ENCODE data around the gene DYNLT5. TPM values are rescaled to one million over a fixed set of nuclear protein-coding genes. Genes with fewer than 3 reads are reported as not detected.

The DYNLT5 gene
- total RNA-seq, 3 donors from 2014 or later (not counting 1 experiment from before 2014, with no cell fraction given) = 0.35 TPM; not detected in 2

DNA sequence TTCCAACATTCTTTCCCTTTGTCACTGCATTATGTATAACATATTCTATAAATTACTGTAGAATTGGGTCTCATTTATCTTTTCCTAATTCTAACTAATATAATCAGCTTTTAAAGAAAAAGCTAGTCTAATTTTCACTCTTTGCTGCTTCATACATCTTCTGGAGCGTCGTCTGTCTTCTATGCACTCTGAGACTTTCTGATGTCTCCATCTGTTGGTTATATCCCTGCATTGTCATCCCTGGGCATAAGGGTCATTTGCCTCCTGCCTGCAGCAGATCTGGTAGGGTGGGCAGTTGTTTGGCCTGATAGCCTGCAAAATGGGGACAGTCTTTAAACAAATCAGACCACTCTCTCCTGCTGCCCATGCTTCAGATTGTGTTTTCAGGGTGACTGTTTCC, 40.8 kb upstream of the DYNLT5 start:
- TF ChIP-seq CTCF (IDR thresholded peaks at IDR 0.05) = no peak
- 31% methylated on average over 2 of the region's 2 CpGs for WGBS (ENCODE audit: insufficient coverage)
- peaks cover 8 to 10% of the 10 kb centered on the region in 2 donors for H3K27me3 Mint-ChIP-seq (ENCODE audit: low read depth in 2 of 2)
- H3K9me3 Mint-ChIP-seq = no peaks in the 10 kb centered on the region
- ATAC-seq (no peak), DNase-seq (no peak)
- Histone ChIP-seq H3K4me3 (ENCODE audit: low read length) (no peak overlapping the region), H3K27ac (ENCODE audit: low read length) (no peak overlapping the region), H3K27me3 (ENCODE audit: control insufficient read depth, insufficient read depth, low read length) (peaks cover 3% of the 10 kb centered on the region), H3K4me1 (ENCODE audit: control insufficient read depth, insufficient read depth, low read length) (no peaks in the 10 kb centered on the region), H3K36me3 (ENCODE audit: control insufficient read depth, insufficient read depth, low read length) (no peaks in the 10 kb centered on the region), H3K9me3 (ENCODE audit: control insufficient read depth, insufficient read depth, low read length) (no peaks in the 10 kb centered on the region)
- H3K36me3 Mint-ChIP-seq = no peaks in the 10 kb centered on the region
- intact Hi-C loops (cut with micrococcal nuclease) = no loop called here
- no peaks in the 10 kb centered on the region for H3K4me1 Mint-ChIP-seq
- H3K27ac Mint-ChIP-seq = no peak overlapping the region
- H3K4me3 Mint-ChIP-seq = no peak overlapping the region

- H3K27ac Mint-ChIP-seq = no peak overlapping the region
- ATAC-seq (no peak), DNase-seq (no peak)
- no peaks in the 10 kb centered on the region for H3K9me3 ChIP-seq (ENCODE audit: control insufficient read depth, insufficient read depth, low read length)
- no peak overlapping the region for H3K4me3 Mint-ChIP-seq
- H3K4me1 Mint-ChIP-seq = peaks cover 0 to 6% of the 10 kb centered on the region in 2 donors
- no peaks in the 10 kb centered on the region for H3K4me1 ChIP-seq (ENCODE audit: control insufficient read depth, insufficient read depth, low read length)
- no peak overlapping the region for H3K27ac ChIP-seq (ENCODE audit: low read length)
- no peaks in the 10 kb centered on the region for H3K36me3 ChIP-seq (ENCODE audit: control insufficient read depth, insufficient read depth, low read length)
- peaks cover 8 to 13% of the 10 kb centered on the region in 2 donors for H3K27me3 Mint-ChIP-seq (ENCODE audit: low read depth in 2 of 2)
- TF ChIP-seq CTCF (IDR thresholded peaks at IDR 0.05) = no peak
- H3K36me3 Mint-ChIP-seq = no peaks in the 10 kb centered on the region
- H3K9me3 Mint-ChIP-seq = peaks cover 0 to 3% of the 10 kb centered on the region in 2 donors
- H3K27me3 ChIP-seq (ENCODE audit: control insufficient read depth, insufficient read depth, low read length) = no peaks in the 10 kb centered on the region
- WGBS (ENCODE audit: insufficient coverage) = 80% methylated on average over 1 of the region's 2 CpGs
- H3K4me3 ChIP-seq (ENCODE audit: low read length) = no peak overlapping the region
- intact Hi-C loops (cut with micrococcal nuclease) = no loop called here
These were observed 39.4 kb upstream of the DYNLT5 start for GRCh38 chr1:66712839-66713238.

- H3K36me3 ChIP-seq (ENCODE audit: control insufficient read depth, insufficient read depth, low read length) = no peaks in the 10 kb centered on the region
- intact Hi-C loops (cut with micrococcal nuclease) = no loop called here
- H3K4me3 Mint-ChIP-seq = no peak overlapping the region
These were observed 28.3 kb upstream of the DYNLT5 start for GRCh38 chr1:66723985-66724384.

More at GRCh38 chr1:66723985-66724384, 28.3 kb upstream of the DYNLT5 start:
- peaks cover 5% of the 10 kb centered on the region for H3K27me3 ChIP-seq (ENCODE audit: control insufficient read depth, insufficient read depth, low read length)
- H3K27me3 Mint-ChIP-seq (ENCODE audit: low read depth in 2 of 2) = peaks cover 6 to 14% of the 10 kb centered on the region in 2 donors
- peaks cover under 1 to 5% of the 10 kb centered on the region in 2 donors for H3K4me1 Mint-ChIP-seq
- TF ChIP-seq CTCF (IDR thresholded peaks at IDR 0.05) = no peak
- H3K36me3 Mint-ChIP-seq = no peaks in the 10 kb centered on the region
- H3K27ac ChIP-seq (ENCODE audit: low read length) = no peak overlapping the region
- no peak overlapping the region for H3K4me3 ChIP-seq (ENCODE audit: low read length)
- no peaks in the 10 kb centered on the region for H3K9me3 Mint-ChIP-seq
- DNase-seq (no peak), ATAC-seq (no peak)
- H3K4me1 ChIP-seq (ENCODE audit: control insufficient read depth, insufficient read depth, low read length) = no peaks in the 10 kb centered on the region
- no peak overlapping the region for H3K27ac Mint-ChIP-seq
- no peaks in the 10 kb centered on the region for H3K9me3 ChIP-seq (ENCODE audit: control insufficient read depth, insufficient read depth, low read length)
